HG03103 (cell line): ENCODE results near the gene SUCNR1.
"Not testable (repeated sequence)": the region's sequence is repeated elsewhere in the genome, so short reads cannot be mapped to it uniquely, and the experiment has no call there.

Source experiments
- ATAC-seq: cut with Tn5 transposase; IDR thresholded peaks from one replicate; pipeline ENCODE4 v1.9.1; 2021; ENCODE audit warnings: low read depth; ENCODE audit not compliant: unreplicated experiment

Gene SUCNR1

GRCh38 chr3:151900460-151900859 lies 27.0 kb downstream of the SUCNR1 start:
- ATAC-seq = no peak

GRCh38 chr3:151900884-151901643 lies 27.6 kb downstream of the SUCNR1 start:
- no peak for ATAC-seq

GRCh38 chr3:151901644-151902285 lies 28.3 kb downstream of the SUCNR1 start:
- ATAC-seq = no peak

GRCh38 chr3:151903501-151903991 lies 30.1 kb downstream of the SUCNR1 start:
- ATAC-seq = no peak

- no peak for ATAC-seq
Observed at GRCh38 chr3:151905647-151906046, 32.2 kb downstream of the SUCNR1 start.

GRCh38 chr3:151906751-151907150 lies 33.3 kb downstream of the SUCNR1 start:
- no peak for ATAC-seq

- no peak for ATAC-seq
Observed at GRCh38 chr3:151908399-151908798, 35.0 kb downstream of the SUCNR1 start.

- no peak for ATAC-seq
Observed at GRCh38 chr3:151909681-151910405, 36.4 kb downstream of the SUCNR1 start.

GRCh38 chr3:151911462-151911861 lies 38.0 kb downstream of the SUCNR1 start:
- no peak for ATAC-seq

- no peak for ATAC-seq
Observed at GRCh38 chr3:151912028-151912427, 38.6 kb downstream of the SUCNR1 start.

GRCh38 chr3:151916781-151917180 lies 43.3 kb downstream of the SUCNR1 start:
- ATAC-seq = no peak

GRCh38 chr3:151918253-151919029 lies 45.0 kb downstream of the SUCNR1 start:
- no peak for ATAC-seq

GRCh38 chr3:151919030-151919328 lies 45.5 kb downstream of the SUCNR1 start:
- ATAC-seq = no peak

GRCh38 chr3:151919446-151919845 lies 46.0 kb downstream of the SUCNR1 start:
- ATAC-seq = no peak

- ATAC-seq = no peak
Observed at GRCh38 chr3:151923901-151924300, 50.5 kb downstream of the SUCNR1 start.

- ATAC-seq = no peak
Observed at GRCh38 chr3:151924753-151925152, 51.3 kb downstream of the SUCNR1 start.

- ATAC-seq = no peak
Observed at GRCh38 chr3:151925419-151925818, 52.0 kb downstream of the SUCNR1 start.

GRCh38 chr3:151925876-151926275 lies 52.4 kb downstream of the SUCNR1 start:
- ATAC-seq = no peak

GRCh38 chr3:151926956-151927355 lies 53.5 kb downstream of the SUCNR1 start:
- ATAC-seq = no peak

- ATAC-seq = not testable (repeated sequence)
Observed at GRCh38 chr3:151927915-151928525, 54.6 kb downstream of the SUCNR1 start.
